Measurements from ENCODE around the gene TFAP2A.

Gene TFAP2A

DNA sequence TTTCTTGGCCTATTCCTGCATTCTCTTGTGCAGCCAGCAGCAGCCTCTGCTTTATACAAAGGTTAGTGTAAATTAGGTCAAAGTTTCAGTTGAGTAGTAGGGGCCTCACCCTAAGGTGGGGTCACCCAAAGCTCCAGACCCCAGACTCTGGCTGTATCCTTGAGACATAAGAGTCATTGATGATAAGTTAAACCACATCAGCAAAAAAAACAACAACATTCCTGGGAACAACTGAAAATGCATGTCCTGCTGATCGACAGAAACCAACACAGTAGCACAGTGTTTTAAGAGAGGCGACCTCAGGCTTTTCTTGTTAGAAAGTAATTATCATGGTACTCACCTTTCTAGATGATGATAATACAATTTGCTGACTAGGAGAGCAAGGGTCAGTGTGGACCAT is 52.6 kb downstream of the TFAP2A start:
- TF ChIP-seq, protein P1, sequence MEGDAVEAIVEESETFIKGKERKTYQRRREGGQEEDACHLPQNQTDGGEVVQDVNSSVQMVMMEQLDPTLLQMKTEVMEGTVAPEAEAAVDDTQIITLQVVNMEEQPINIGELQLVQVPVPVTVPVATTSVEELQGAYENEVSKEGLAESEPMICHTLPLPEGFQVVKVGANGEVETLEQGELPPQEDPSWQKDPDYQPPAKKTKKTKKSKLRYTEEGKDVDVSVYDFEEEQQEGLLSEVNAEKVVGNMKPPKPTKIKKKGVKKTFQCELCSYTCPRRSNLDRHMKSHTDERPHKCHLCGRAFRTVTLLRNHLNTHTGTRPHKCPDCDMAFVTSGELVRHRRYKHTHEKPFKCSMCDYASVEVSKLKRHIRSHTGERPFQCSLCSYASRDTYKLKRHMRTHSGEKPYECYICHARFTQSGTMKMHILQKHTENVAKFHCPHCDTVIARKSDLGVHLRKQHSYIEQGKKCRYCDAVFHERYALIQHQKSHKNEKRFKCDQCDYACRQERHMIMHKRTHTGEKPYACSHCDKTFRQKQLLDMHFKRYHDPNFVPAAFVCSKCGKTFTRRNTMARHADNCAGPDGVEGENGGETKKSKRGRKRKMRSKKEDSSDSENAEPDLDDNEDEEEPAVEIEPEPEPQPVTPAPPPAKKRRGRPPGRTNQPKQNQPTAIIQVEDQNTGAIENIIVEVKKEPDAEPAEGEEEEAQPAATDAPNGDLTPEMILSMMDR (IDR thresholded peaks at IDR 0.05; ENCODE audit: insufficient read depth, missing control alignments): no peak
- DNase-seq (ENCODE audit: insufficient read length, low spot score): no peak
- no peak for FAIRE-seq

DNA sequence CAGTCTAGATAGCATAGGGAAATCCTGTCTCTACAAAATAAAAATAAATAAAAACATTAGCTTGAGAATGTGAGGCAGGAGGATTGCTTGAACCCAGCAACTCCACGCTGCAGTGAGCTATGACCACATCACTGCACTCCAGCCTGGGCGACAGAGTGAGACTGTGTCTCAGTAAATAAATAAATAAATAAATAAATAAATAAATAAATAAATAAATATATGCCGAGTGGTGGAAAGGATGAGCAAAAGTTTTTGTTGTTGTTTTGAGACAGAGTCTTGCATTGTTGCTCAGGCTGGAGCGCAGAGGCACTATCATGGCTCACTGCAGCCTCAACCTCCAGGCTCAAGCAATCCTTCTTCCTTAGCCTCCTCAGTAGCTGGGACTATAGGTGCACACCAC is 53.4 kb downstream of the TFAP2A start:
- TF ChIP-seq, protein P1 (IDR thresholded peaks at IDR 0.05; ENCODE audit: insufficient read depth, missing control alignments): no peak
- FAIRE-seq (no peak), DNase-seq (ENCODE audit: insufficient read length, low spot score) (no peak)

DNA sequence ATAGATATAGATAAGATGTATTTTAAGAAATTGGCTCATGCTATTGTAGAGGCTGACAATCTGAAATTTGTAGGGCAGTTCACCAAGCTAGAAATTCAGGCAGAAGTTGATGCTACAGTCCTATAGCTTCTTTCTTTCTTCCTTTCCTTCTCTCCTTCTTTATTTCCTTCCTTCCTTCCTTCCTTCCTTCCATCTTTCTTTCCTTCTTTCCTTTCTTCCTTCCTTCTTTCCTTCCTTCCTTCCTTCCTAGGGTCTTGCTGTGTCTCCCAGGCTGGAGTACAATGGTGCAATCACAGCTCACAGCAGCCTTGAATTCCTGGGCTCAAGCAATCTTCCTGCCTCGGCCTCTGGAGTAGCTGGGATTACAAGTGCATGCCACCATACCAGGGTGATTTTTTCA is 55.3 kb downstream of the TFAP2A start:
- DNase-seq (ENCODE audit: insufficient read length, low spot score) (no peak), FAIRE-seq (no peak)
- TF ChIP-seq, protein P1 (IDR thresholded peaks at IDR 0.05; ENCODE audit: insufficient read depth, missing control alignments): no peak

DNA sequence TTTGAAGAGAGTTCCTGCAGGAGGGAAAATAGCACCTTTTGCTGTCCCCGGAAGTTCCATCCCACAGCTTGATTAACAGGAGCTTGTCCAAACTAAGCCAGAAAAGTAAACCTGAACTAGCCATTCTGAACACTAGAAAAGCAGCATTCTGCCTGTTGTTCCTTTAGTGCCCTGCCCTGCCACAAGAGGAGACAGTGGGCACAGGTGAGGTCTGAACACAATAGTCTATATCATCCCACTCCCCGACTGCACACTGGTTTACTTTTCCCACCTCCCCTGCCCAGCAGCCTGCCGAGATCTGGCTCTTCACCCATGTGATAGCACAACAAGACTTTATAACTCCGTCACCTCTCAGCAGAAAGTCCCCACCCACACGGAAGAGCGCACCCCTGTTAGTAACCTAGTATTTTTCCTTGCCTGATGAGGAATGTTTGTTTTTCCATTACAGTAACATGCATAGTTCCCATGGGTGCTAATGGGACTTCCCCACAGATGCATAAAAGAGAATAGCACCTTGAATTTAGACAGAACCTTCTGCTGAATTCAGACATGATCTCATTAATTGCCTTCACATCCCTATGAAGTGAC is 59.7 kb downstream of the TFAP2A start:
- TF ChIP-seq, protein P1 (IDR thresholded peaks at IDR 0.05; ENCODE audit: insufficient read depth, missing control alignments): no peak
- FAIRE-seq: no peak
- DNase-seq (ENCODE audit: insufficient read length, low spot score): no peak

DNA sequence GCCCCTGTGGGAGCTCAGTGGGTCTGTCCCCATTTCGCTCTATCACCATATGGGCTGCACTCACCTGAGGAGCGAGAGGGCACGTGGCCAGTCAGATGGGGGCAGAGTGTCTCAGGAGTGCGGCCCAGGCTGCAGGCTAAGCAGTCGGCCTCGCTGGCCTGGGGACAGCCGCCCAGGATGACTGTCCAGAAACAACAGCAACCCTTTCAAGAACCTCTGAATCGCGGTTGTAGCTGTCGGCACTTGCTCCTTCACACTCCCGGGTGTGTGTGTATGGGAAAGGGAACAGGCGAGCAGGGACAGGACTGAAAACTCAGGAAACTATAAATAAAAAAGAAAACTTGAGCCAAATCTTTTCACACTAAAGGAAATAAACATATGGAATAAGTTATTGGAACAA is 63.1 kb downstream of the TFAP2A start:
- TF ChIP-seq, protein P1 (IDR thresholded peaks at IDR 0.05; ENCODE audit: insufficient read depth, missing control alignments): no peak
- FAIRE-seq (no peak), DNase-seq (ENCODE audit: insufficient read length, low spot score) (no peak)

DNA sequence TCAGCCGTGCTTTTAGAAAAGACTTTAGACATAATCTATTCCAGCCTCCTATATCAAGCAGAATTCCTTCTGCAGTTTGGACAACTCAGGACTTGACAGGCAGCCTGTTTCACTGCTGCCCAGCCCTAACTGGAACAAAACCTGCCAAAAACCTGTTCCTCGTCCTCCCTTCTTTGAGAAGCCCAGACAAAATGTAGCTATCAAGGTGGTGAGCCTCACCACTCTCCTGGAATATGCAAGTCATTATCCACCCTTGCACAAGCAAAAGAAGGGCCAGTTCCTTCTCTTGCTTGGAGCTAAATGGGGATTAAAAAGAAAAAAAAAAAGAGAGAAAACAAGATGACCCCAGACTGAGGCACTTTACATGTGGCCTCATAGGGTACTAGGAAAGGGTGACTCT is 64.2 kb downstream of the TFAP2A start:
- TF ChIP-seq, protein P1 (IDR thresholded peaks at IDR 0.05; ENCODE audit: insufficient read depth, missing control alignments): no peak
- DNase-seq (ENCODE audit: insufficient read length, low spot score) (no peak), FAIRE-seq (no peak)

DNA sequence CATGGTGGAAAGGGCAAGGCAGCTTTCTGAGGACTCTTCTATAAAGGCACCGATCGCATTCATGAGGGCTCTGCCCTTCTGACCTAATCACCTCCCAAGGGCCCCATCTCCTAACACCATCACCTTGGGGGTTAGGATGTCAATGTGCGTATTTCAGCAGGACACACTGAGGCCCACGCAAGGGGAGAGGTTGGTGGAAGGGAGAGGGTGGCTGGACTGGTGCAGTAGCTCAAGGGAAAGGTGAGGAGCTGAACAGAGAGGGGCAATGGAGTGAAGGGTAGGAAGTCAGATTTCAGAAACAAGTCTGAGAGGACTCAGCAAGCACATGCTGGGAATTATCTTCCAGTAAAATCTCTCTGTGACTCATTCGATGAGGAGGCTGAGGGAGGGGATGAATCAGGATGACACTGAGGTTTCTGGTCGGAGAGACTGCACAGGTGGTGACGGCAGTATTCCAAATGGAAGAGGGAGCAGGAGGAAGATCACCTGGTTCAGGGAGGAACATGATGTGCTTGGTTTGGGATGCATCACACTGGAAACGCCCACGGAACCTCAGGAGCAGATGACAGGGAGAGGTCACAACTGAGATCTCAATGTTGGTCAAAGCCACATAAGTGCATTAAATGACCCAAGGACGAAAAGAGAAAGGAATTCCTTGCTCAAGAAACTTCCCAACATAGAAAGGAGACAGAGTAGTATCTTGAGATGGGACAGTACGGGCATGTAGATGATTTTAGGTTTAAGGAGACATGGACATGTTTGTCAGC is 67.1 kb downstream of the TFAP2A start:
- TF ChIP-seq, protein P1 (IDR thresholded peaks at IDR 0.05; ENCODE audit: insufficient read depth, missing control alignments): no peak
- DNase-seq (ENCODE audit: insufficient read length, low spot score) (no peak), FAIRE-seq (no peak)
